ENCODE results near the gene KLK8. TPM values are rescaled to one million over a fixed set of nuclear protein-coding genes. Genes with fewer than 3 reads are reported as not detected.

KLK8 gene
- total RNA-seq, 1 experiment from 2014 or later: not detected

DNA sequence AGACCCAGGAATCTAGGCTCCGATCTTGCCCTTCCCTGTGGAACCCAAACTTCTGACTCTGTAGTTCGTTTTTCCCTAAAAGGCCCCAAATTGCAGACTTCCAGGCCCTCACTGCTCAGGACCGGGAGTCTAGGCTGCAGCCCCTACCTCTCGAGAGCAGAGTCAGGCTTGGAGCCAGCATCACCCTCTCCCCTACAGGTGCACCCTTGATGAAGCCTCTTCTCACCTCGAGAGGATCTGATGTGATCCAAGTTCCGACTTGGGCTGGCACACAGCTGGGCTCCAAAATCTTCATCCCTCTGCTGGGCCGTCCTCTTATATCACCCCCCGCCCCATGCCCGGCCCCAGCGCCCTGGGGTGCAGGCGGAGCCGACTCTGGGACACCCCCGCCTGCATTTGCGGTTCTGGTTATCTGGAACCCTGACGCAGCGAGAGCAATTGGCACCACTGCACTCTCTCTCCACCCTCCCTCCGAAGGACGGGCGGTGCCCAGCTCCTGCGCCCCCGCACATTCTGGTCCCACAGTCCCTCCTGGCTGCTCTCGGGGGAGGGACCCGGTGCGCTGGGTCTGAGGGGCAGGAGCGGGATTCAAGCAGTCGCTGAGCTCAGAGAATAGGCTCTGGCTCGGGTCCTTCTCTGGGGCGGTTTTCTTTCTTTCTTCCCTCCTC, 17.6 kb downstream of the KLK8 start, which contains the start of gene KLK7:
Gene KLK7 (minus strand): TSS at position 293 of the 668 bp plus-strand sequence. CDS start 1,518 bp downstream, outside the sequence.
- POLR2A ChIA-PET (ENCODE audit: low non-redundant PET): interaction anchor here (0.7 kb wide), 1 partner anchor 36 kb away, joined by 4 read pairs; no protein-coding TSS in a partner anchor
- no peak within 1 kb of the TSS for H3K4me3 ChIP-seq (ENCODE audit: low read depth, low read length, poor library complexity, severe bottlenecking)

DNA sequence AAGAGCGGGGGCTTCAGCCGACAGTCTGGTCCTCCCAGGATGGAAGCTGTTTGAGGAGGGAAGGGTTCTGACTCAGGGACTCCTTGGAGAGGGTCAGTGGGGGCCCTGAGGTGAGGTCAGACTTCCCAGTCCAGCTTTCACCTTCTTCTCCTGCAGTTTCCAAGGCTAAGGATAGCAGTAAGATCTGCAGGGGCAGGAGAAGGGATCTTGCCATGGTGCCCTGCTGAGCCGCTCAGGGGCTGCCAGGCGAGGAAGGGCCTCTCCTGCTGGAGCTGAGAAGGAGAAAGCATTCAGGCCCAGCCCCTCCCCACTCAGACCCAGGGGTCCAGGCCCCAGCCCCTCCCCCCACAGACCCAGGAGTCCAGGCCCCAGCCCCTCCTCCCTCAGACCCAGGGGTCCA, 19.2 kb downstream of the KLK8 start:
- no peak for DNase-seq (ENCODE audit: low spot score)
- CTCF ChIA-PET: no interaction called here
- intact Hi-C loops (cut with micrococcal nuclease; ENCODE audit: unreplicated experiment): no loop called here
- no peak overlapping the region for H3K27ac ChIP-seq (ENCODE audit: low read depth, low read length, poor library complexity, severe bottlenecking)
- TF ChIP-seq EZH2 (IDR thresholded peaks at IDR 0.05; ENCODE audit: borderline replicate concordance, low read depth, low read length, poor library complexity, severe bottlenecking): no peak
- TF ChIP-seq, protein P1, sequence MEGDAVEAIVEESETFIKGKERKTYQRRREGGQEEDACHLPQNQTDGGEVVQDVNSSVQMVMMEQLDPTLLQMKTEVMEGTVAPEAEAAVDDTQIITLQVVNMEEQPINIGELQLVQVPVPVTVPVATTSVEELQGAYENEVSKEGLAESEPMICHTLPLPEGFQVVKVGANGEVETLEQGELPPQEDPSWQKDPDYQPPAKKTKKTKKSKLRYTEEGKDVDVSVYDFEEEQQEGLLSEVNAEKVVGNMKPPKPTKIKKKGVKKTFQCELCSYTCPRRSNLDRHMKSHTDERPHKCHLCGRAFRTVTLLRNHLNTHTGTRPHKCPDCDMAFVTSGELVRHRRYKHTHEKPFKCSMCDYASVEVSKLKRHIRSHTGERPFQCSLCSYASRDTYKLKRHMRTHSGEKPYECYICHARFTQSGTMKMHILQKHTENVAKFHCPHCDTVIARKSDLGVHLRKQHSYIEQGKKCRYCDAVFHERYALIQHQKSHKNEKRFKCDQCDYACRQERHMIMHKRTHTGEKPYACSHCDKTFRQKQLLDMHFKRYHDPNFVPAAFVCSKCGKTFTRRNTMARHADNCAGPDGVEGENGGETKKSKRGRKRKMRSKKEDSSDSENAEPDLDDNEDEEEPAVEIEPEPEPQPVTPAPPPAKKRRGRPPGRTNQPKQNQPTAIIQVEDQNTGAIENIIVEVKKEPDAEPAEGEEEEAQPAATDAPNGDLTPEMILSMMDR (conservative IDR thresholded peaks at IDR 0.05; ENCODE audit: low read depth, low read length): no peak
- no peaks in the 10 kb centered on the region for H3K36me3 ChIP-seq (ENCODE audit: insufficient read depth, low read length, poor library complexity, severe bottlenecking)
- BruUV-seq (replicated peaks): no TSS peak
- no peak overlapping the region for H3K4me3 ChIP-seq (ENCODE audit: low read depth, low read length, poor library complexity, severe bottlenecking)
- no peaks in the 10 kb centered on the region for H3K4me1 ChIP-seq (ENCODE audit: insufficient read depth, low read length, poor library complexity, severe bottlenecking)
- H3K27me3 ChIP-seq (replicated peaks; ENCODE audit: insufficient read depth, low read depth, low read length, poor library complexity): peaks cover 72% of the 10 kb centered on the region
- no peaks in the 10 kb centered on the region for H3K9me3 ChIP-seq (ENCODE audit: low read depth, low read length, poor library complexity, severe bottlenecking)
- POLR2A ChIA-PET (ENCODE audit: low non-redundant PET): no interaction called here

More for the DNA sequence above, 17.6 kb downstream of the KLK8 start, which contains the start of gene KLK7:
- intact Hi-C loops (cut with micrococcal nuclease; ENCODE audit: unreplicated experiment): no loop called here
- Histone ChIP-seq H3K27me3 (replicated peaks; ENCODE audit: insufficient read depth, low read depth, low read length, poor library complexity) (peaks cover 76% of the 10 kb centered on the region), H3K36me3 (ENCODE audit: insufficient read depth, low read length, poor library complexity, severe bottlenecking) (no peaks in the 10 kb centered on the region), H3K4me1 (ENCODE audit: insufficient read depth, low read length, poor library complexity, severe bottlenecking) (no peaks in the 10 kb centered on the region), H3K9me3 (ENCODE audit: low read depth, low read length, poor library complexity, severe bottlenecking) (no peaks in the 10 kb centered on the region), H3K27ac (ENCODE audit: low read depth, low read length, poor library complexity, severe bottlenecking) (no peak within 1 kb of the TSS)
- DNase-seq (ENCODE audit: low spot score): no peak
- CTCF ChIA-PET: no interaction called here
- TF ChIP-seq, protein P1 (conservative IDR thresholded peaks at IDR 0.05; ENCODE audit: low read depth, low read length): no peak
- TF ChIP-seq EZH2 (IDR thresholded peaks at IDR 0.05; ENCODE audit: borderline replicate concordance, low read depth, low read length, poor library complexity, severe bottlenecking): no peak
- BruUV-seq (replicated peaks): no TSS peak

DNA sequence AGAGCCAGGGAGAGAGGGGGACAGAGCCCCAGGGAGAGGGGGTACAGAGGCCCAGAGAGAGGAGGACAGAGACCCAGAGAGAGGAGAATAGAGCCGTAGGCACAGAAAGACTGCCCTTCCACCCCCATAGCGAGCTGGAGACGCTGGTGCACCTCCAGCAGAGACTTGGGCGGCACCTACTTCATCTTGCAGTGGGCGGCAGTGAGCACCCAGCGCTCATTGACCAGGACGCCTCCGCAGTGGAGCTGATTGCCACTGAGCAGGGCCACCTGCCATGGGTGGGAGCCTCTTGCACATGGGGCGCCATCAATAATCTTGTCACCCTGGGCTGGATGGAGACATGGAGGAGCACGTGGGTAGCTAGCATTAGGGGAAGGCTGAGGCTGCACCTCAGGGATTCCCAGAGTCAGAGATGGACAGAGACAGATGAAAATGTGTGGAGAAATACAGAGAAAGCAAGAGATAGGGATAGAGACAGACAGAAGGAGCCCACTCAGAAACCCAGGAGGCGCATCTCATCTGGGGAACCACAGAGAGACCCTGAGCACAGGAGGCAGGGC, 19.7 kb downstream of the KLK8 start:
- no peaks in the 10 kb centered on the region for H3K4me1 ChIP-seq (ENCODE audit: insufficient read depth, low read length, poor library complexity, severe bottlenecking)
- BruUV-seq (replicated peaks): no TSS peak
- CTCF ChIA-PET: no interaction called here
- no peak overlapping the region for H3K4me3 ChIP-seq (ENCODE audit: low read depth, low read length, poor library complexity, severe bottlenecking)
- DNase-seq (ENCODE audit: low spot score): no peak
- no peak overlapping the region for H3K27ac ChIP-seq (ENCODE audit: low read depth, low read length, poor library complexity, severe bottlenecking)
- no peaks in the 10 kb centered on the region for H3K36me3 ChIP-seq (ENCODE audit: insufficient read depth, low read length, poor library complexity, severe bottlenecking)
- POLR2A ChIA-PET (ENCODE audit: low non-redundant PET): no interaction called here
- intact Hi-C loops (cut with micrococcal nuclease; ENCODE audit: unreplicated experiment): no loop called here
- H3K9me3 ChIP-seq (ENCODE audit: low read depth, low read length, poor library complexity, severe bottlenecking): no peaks in the 10 kb centered on the region
- TF ChIP-seq EZH2 (IDR thresholded peaks at IDR 0.05; ENCODE audit: borderline replicate concordance, low read depth, low read length, poor library complexity, severe bottlenecking): no peak
- TF ChIP-seq, protein P1 (conservative IDR thresholded peaks at IDR 0.05; ENCODE audit: low read depth, low read length): no peak
- peaks cover 72% of the 10 kb centered on the region for H3K27me3 ChIP-seq (replicated peaks; ENCODE audit: insufficient read depth, low read depth, low read length, poor library complexity)
